Cerebellar nuclear complex (tissue), 1 donor: Measurements from ENCODE around the gene RNPEP.
"Not testable (repeated sequence)": the region's sequence is repeated elsewhere in the genome, so short reads cannot be mapped to it uniquely, and the experiment has no call there.

Experiments used
- DNase-seq, 2 experiments: peaks; one replicate each; lab custom pipeline; 2025; lab: John Stamatoyannopoulos, UW

The RNPEP gene

GRCh38 chr1:202010180-202011015, 27.9 kb downstream of the RNPEP start, which contains the start of gene ELF3:
Gene ELF3, plus strand, starts transcription at chr1:202010587. Its CDS starts 550 bp downstream, at chr1:202011137.
- no peak for DNase-seq

GRCh38 chr1:202011994-202012393, 29.5 kb downstream of the RNPEP start:
- DNase-seq: no peak

GRCh38 chr1:202012544-202013478, 30.4 kb downstream of the RNPEP start:
- DNase-seq: no peak

- no peak for DNase-seq
Observed at GRCh38 chr1:202013603-202014002, 31.2 kb downstream of the RNPEP start.

GRCh38 chr1:202014060-202014459, 31.6 kb downstream of the RNPEP start:
- DNase-seq: no peak

- no peak for DNase-seq
Observed at GRCh38 chr1:202014915-202015661, 32.6 kb downstream of the RNPEP start.

GRCh38 chr1:202015662-202015937, 33.2 kb downstream of the RNPEP start:
- no peak for DNase-seq

GRCh38 chr1:202016022-202016810, 33.8 kb downstream of the RNPEP start:
- DNase-seq: no peak

GRCh38 chr1:202016811-202017748, 34.6 kb downstream of the RNPEP start:
- DNase-seq: no peak

GRCh38 chr1:202017749-202018467, 35.5 kb downstream of the RNPEP start:
- DNase-seq: no peak

GRCh38 chr1:202018468-202019234, 36.2 kb downstream of the RNPEP start:
- DNase-seq: no peak

- not testable (repeated sequence) for DNase-seq
Observed at GRCh38 chr1:202019235-202019558, 36.7 kb downstream of the RNPEP start.

- DNase-seq: no peak
Observed at GRCh38 chr1:202023001-202023433, 40.6 kb downstream of the RNPEP start.

GRCh38 chr1:202029171-202029665, 46.8 kb downstream of the RNPEP start:
- no peak for DNase-seq

- DNase-seq: no peak
Observed at GRCh38 chr1:202029727-202030126, 47.3 kb downstream of the RNPEP start.

- DNase-seq: no peak
Observed at GRCh38 chr1:202031796-202032195, 49.3 kb downstream of the RNPEP start.

- DNase-seq: no peak
Observed at GRCh38 chr1:202034149-202034682, 51.8 kb downstream of the RNPEP start.

- no peak for DNase-seq
Observed at GRCh38 chr1:202034683-202035462, 52.4 kb downstream of the RNPEP start.
